T47D (cell line): ENCODE measurements around the gene AMER3.

ENCODE experiments used
- DNase-seq, 2 experiments: peaks; one replicate each; pipeline versions ENCODE4 v3.0.0 to v3.0.0-alpha.2; 2011 to 2012; ENCODE audit warnings: low read depth in 1 of 2, low spot score in 1 of 2
- JUND ChIP-seq: IDR thresholded peaks from 2 replicates; pipeline ENCODE4 v1.6.1; 2012; ENCODE audit warnings: low read depth
- in situ Hi-C: cut with HindIII; loops from 2 replicates; pipeline ENCODE4 v1.10.0; 2016; ENCODE audit warnings: low sequenced_read_pairs, low pct_unique_long_range_greater_than_20kb

AMER3 gene

GRCh38 chr2:130735200-130735599 is 20.1 kb upstream of the AMER3 start:
- TF ChIP-seq JUND: no peak
- no peak for DNase-seq
- in situ Hi-C loops: no loop called here

- in situ Hi-C loops: no loop called here
- DNase-seq: no peak
- no peak for TF ChIP-seq JUND
These were observed 18.9 kb upstream of the AMER3 start for GRCh38 chr2:130736487-130736886.

DNA sequence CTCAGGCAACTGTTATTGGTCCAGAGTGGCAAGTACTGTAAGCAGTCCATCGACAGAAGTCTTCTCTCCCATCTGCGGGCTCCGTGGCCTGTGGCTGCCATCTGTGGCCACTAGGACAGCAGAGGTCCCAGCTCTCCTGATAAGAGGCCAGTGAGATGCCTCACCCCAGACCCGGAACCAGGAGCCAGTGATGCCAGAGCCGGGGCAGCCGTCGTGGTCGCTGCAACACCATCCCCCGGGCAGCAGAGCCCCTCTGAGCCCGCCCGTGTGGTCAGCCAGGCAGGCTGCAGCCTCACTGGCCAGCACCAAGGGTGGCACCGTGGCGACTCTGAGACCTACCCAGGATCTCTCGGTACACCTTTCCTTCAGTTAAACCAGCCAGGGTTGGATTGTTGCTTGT is 17.7 kb upstream of the AMER3 start:
- in situ Hi-C loops: no loop called here
- DNase-seq: no peak
- no peak for TF ChIP-seq JUND

- no peak for DNase-seq
- TF ChIP-seq JUND: no peak
- in situ Hi-C loops: no loop called here
These were observed 14.7 kb upstream of the AMER3 start for GRCh38 chr2:130740671-130741070.

GRCh38 chr2:130743278-130743677 is 12.1 kb upstream of the AMER3 start:
- DNase-seq: no peak
- no peak for TF ChIP-seq JUND
- in situ Hi-C loops: no loop called here

DNA sequence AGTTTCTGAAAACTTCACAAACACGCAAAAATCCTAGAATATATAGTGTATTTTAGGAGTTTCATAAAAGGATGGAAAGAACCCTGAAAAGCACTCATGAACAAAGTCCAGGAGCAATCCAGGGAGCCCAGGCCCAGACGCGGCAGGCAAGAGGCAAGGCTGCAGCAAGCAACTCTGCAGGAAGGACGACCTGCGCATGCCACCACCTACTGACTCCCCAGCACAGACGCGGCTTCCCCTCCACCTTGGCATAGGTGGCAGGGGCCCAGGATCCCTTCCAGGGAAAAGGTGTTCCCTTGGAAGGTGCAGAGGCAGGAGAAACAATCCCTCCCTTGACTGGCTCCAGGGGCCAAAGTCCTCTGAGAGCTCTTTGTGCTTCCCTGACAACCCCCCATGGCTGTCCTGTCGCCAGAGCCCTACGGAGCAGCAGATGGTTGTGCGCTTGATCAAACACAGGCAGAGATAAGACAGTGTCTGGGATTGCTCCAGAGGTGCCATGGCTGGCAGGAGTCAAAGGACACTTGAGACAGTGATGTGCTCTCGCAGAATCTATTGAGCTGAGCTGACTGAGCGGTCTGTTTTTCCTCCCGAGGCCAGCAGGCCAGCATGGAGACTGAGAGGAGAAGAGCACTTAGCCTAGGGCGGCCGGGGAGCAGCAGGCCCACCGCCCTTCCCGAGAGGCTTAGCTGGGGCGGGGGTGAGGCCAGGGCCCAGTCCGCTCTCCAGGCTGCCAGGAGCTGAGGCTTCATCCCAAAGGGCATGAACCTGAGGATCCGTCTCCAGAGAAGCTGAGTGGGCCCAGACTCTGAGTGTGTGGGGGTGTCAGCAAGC is 10.8 kb upstream of the AMER3 start:
- no peak for TF ChIP-seq JUND
- in situ Hi-C loops: no loop called here
- DNase-seq: no peak

DNA sequence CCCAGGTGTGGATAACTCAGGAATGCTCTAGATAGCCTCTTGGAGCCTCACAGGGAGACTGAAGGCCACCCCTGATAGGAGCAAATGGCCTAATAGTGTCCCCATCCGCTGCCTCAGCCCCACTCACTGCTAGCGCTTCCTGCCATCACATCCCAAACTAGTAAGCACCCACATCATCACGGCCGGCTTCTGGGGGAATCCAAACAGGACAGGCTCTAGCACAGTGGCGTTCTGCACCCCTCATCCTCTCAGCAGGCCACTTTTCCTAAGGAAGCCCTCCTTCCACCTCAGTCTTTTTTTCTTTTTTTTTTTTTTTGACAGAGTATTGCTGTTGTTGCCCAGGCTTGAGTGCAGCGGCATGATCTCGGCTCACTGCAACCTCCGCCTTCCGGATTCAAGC is 6.3 kb upstream of the AMER3 start:
- DNase-seq: no peak
- no peak for TF ChIP-seq JUND
- in situ Hi-C loops: no loop called here

- in situ Hi-C loops: no loop called here
- TF ChIP-seq JUND: no peak
- DNase-seq: no peak
These were observed 5.7 kb upstream of the AMER3 start for GRCh38 chr2:130749641-130750040.

GRCh38 chr2:130754811-130755210 is 529 bp upstream of the AMER3 start:
- in situ Hi-C loops: no loop called here
- TF ChIP-seq JUND: no peak
- no peak for DNase-seq

- peak; percentile 26 to 56 for DNase-seq
- in situ Hi-C loops: no loop called here
- TF ChIP-seq JUND: no peak
These were observed 923 bp downstream of the AMER3 start for GRCh38 chr2:130756053-130756873.

DNA sequence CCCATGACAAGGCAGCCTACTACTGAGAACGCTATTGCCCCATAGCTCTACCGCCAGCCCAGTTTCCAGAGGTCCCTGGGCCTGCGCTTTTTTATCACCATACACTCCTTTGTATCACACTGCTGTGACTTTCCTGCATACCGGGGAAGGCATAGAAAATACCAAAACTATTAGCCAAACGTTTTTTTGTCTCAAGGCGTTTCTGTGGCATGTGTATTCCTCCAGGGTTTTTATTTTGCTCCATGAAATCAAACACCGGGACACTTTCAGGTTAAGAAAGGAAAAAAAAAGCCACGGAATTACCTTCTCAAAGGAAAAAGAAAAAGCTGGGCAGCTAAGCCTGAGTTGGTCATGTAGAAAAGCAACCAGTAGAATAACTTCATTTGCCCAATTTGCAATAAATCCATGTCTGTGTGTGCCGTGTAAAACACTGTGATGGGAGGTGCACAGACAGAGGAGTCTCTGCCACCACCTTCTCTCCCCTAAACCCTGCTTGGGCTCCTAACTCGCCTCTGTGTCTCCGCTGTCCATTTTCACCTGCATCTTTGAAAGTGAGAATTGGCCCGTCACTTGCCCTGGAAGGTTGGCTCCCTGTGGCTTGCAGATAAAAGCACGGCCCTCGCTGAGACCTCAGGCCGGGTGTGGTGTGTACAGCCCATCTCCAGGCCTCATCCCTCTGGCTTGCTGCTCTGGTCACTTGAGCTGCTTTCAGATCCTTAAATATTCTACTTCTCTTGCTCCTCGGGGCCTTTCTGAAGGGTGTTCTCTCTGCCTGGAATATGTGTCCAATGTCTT is 1.7 kb downstream of the AMER3 start:
- no peak for TF ChIP-seq JUND
- DNase-seq: no peak

DNA sequence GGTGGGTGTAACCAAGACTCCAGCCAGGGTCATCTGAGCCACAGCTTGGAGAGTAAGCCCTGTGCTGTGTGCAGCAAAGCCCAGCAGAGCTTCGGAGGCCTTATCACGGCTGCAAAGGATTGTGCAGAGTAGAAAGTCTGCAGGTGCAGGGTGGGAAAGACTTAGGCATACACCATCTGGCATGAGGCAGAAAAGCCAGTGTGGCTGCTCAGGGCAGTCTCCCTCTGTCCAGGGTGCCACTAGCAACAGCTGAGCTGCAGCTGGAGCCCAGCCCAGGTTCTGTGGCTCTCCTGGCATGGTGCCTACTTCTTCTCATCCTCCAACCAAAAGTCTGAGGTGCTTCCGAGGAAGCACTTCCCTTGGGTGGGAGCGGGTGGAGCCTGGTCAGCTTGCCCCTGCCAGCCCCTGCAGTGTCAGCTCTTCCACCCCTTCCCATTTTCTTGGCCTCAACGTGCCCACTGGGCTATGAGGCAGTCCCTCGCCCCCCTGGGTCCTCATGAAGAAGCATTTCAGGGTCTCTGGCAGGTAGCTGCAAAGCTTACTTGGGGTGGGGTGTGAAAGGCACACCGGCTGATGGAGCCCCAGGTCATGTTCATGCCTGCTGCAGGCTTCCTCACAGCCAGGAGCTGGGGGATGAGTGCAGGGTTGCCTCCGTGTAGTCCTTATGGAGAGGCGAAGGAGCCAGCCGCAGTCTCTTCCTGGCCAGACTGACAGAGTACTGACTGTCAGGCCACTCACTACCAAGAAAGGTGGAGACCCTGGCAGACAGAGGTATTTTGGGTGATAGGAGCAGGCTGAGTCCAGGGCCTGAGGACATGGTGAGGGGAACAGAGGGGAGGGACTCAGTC is 4.8 kb downstream of the AMER3 start:
- peak in 1 of 2 experiments; percentile 49 for DNase-seq
- no peak for TF ChIP-seq JUND
- in situ Hi-C loops: no loop called here

More for the DNA sequence above, 1.7 kb downstream of the AMER3 start:
- in situ Hi-C loops: no loop called here
